Measurements from ENCODE around the gene TJAP1. TPM values are rescaled to one million over a fixed set of nuclear protein-coding genes. Genes with fewer than 3 reads are reported as not detected.

The TJAP1 gene
- total and polyA plus RNA-seq, 2 of the 8 experiments (the other 6 are each of a cell fraction or from before 2014, with no cell fraction given): 30.7 to 40.4 TPM

DNA sequence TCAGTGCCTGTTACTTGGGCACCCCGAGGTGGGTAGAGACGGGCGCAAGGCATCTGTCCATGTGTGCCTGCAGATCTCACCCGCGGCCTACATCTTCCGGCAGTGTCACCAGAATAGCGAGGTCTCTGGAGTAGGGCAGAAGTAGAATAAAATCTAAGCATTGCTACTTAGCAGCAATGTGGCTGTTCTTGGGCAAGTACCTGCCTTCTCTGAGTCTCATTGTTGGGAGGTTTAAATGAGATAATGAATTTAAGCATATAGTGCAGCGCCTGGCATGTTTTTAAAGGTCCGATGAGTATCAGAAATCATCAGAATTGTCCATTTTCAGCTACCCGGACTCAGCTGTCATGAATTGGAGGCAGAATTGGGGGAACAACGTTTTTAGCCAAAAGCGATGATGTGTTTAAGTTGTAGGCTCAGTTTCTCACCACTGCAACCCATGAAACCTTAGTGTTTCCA, 49.2 kb upstream of the TJAP1 start (continued):
- TF ChIP-seq, protein P1, sequence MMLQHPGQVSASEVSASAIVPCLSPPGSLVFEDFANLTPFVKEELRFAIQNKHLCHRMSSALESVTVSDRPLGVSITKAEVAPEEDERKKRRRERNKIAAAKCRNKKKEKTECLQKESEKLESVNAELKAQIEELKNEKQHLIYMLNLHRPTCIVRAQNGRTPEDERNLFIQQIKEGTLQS (IDR thresholded peaks at IDR 0.05; ENCODE audit: insufficient read depth, low read depth, low read length): no peak
- no peak for TF ChIP-seq ZNF274 (IDR thresholded peaks at IDR 0.05; ENCODE audit: borderline replicate concordance, extremely low read depth, low read length)

Measured in H1 (cell line).